Stimulated activated naive CD8-positive, alpha-beta T cell treated with anti-CD3 and anti-CD28 coated beads, Interleukin-15, Interleukin-2, amounts not matched to agents 100 ng/mL and 50 ng/mL, for 24 hours (primary cell): ENCODE measurements around the gene SUCNR1.
"Not testable (repeated sequence)": the region's sequence is repeated elsewhere in the genome, so short reads cannot be mapped to it uniquely, and the experiment has no call there.

Source experiments
- H3K27ac Mint-ChIP-seq: one replicate; pipeline ENCODE4 v1.8.0; 2021; ENCODE audit warnings: mild to moderate bottlenecking, mixed read lengths
- H3K27me3 Mint-ChIP-seq: one replicate; pipeline ENCODE4 v1.8.0; 2021; ENCODE audit warnings: mixed read lengths
- H3K36me3 Mint-ChIP-seq: one replicate; pipeline ENCODE4 v1.8.0; 2021; ENCODE audit warnings: low read depth, mixed read lengths
- H3K4me1 Mint-ChIP-seq: one replicate; pipeline ENCODE4 v1.8.0; 2021; ENCODE audit warnings: low read depth, mixed read lengths
- H3K4me3 Mint-ChIP-seq: one replicate; pipeline ENCODE4 v1.8.0; 2021; ENCODE audit warnings: mild to moderate bottlenecking, mixed read lengths
- H3K9me3 Mint-ChIP-seq: one replicate; pipeline ENCODE4 v1.8.0; 2021; ENCODE audit warnings: mixed read lengths

Gene SUCNR1, protein sequence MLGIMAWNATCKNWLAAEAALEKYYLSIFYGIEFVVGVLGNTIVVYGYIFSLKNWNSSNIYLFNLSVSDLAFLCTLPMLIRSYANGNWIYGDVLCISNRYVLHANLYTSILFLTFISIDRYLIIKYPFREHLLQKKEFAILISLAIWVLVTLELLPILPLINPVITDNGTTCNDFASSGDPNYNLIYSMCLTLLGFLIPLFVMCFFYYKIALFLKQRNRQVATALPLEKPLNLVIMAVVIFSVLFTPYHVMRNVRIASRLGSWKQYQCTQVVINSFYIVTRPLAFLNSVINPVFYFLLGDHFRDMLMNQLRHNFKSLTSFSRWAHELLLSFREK

DNA sequence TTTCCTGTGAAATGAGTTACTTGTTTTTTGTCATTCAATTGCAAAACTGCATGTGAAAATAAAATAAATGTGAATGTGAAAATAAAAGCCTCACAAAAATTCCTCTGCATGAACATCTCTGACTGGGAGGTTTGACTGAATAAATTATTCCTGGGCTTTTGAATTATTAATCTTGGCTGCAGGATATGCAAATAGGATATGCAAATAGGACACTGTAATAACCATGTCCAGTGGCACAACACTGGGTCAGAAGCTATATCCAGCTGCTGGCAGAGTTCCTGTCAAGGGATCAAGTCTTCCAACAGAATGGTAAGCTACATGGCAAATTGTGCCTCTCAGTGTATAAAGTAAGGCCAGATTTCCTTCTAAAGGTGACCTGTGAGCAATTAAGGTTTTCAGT, at the start of gene SUCNR1:
TSS of gene SUCNR1 (plus strand) at position 246 of the 400 bp plus-strand sequence. CDS start 6,250 bp downstream, outside the sequence.
- Mint-ChIP-seq H3K9me3 (no peaks in the 10 kb centered on the region), H3K4me3 (no peak within 1 kb of the TSS), H3K4me1 (peaks cover 22% of the 10 kb centered on the region), H3K27ac (no peak within 1 kb of the TSS), H3K36me3 (no peaks in the 10 kb centered on the region), H3K27me3 (peaks cover 7% of the 10 kb centered on the region)

DNA sequence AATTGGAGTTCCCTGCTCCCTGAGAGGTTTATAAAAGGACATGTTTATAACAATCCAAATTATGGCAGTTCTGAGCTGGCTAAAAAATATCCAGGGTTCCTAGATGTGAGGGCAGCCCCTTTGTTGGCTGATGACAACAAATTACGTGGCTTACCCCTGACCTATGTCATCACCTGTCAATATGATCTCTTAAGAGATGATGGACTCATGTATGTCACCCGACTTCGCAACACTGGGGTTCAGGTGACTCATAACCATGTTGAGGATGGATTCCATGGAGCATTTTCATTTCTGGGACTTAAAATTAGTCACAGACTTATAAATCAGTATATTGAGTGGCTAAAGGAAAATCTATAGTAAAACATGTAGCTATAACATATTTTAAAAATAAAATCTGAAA, 45.6 kb upstream of the SUCNR1 start:
- H3K36me3 Mint-ChIP-seq, result no peaks in the 10 kb centered on the region

DNA sequence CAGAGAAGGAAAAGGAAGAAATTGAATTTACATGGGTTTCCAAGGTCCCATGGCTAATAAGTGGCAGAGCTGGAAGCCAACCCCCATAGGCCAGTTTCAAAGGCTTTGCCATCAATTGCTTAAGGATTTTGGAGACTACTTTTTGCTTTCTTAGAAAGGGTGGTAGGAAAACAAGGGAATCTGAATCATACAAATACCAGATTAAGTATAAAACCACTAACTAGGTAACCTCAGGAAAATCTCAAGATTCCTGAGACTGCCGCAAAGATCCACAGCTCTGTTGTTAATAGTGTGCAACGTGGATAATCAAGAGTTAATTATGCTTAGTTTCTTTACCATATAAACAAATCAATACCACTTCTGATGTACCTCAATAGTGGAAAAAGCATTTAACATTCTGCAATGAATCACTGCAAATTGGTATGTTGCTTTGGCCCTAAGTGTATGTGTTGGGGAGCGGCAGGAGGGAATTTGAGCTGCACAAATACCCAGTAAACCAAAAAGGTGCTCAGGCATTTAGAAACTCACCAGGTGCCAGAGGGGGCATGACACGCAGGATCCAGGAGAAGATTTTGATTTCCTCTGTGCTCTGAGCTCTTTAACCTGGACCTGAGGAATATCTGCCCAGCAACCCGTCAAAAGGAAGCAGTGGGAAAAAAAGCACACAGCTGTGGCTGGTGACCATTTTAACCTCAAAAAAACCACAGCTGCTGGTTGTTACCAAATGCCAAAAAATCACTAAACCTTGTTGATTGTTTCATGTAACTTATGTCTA, 37.5 kb upstream of the SUCNR1 start:
- Mint-ChIP-seq H3K4me3 (no peak overlapping the region), H3K27me3 (peaks cover 6% of the 10 kb centered on the region), H3K36me3 (no peaks in the 10 kb centered on the region), H3K9me3 (no peaks in the 10 kb centered on the region), H3K27ac (no peak overlapping the region), H3K4me1 (no peaks in the 10 kb centered on the region)

More for the DNA sequence above, 45.6 kb upstream of the SUCNR1 start:
- peaks cover 3% of the 10 kb centered on the region for H3K27me3 Mint-ChIP-seq
- H3K9me3 Mint-ChIP-seq, result no peaks in the 10 kb centered on the region
- no peak overlapping the region for H3K27ac Mint-ChIP-seq
- no peak overlapping the region for H3K4me3 Mint-ChIP-seq
- no peaks in the 10 kb centered on the region for H3K4me1 Mint-ChIP-seq

DNA sequence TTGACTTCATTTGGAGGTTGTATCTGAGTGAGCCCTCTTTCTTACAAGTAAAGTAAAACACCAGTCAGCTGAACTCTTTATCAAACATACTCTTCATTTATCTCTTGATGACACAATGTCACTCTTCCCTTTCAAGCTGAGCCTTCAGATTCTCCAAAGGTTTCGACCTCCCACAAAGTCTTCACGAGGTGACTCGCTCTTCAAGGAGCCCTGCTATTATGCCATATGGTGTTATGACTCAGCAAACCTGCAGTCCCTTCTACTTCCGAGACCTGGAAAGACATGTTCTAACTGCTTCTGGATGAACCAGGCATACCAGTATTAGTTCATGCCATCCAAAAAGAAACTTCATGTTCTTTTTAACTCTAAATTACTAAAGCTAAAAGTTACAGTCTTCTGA, 36.4 kb upstream of the SUCNR1 start:
- H3K36me3 Mint-ChIP-seq, result no peaks in the 10 kb centered on the region
- H3K27me3 Mint-ChIP-seq, result peaks cover 6% of the 10 kb centered on the region
- no peaks in the 10 kb centered on the region for H3K4me1 Mint-ChIP-seq
- no peaks in the 10 kb centered on the region for H3K9me3 Mint-ChIP-seq
- no peak overlapping the region for H3K4me3 Mint-ChIP-seq
- H3K27ac Mint-ChIP-seq, result no peak overlapping the region

DNA sequence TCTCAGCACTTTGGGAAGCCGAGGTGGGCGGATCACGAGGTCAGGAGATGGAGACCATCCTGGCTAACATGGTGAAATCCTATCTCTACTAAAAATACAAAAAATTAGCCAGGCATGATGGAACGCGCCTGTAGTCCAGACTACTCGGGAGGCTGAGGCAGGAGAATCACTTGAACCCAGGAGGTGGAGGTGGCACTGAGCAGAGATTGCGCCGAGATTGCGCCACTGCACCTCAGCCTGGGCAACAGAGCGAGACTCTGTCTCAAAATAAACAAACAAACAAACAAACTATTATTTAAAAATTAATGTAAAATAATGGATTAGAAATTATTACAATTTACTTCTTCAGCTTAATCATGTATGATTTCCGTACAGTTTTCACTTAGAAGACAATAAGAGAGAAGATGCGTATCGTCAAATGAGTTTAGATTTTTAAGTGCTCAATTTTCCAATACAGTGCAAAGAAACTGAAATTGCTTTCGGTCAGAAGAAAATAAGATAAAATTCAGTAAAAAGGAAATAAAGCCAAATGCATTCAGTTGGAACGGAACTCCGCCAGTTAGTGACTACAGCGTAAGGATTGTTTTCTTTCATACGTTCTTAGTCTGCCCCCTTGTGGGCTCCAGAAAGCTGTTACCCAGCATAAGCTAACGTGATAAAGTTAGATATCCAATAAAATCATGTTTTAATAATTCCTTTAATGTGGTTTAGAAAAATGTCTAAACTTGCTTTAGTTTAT, 34.7 kb upstream of the SUCNR1 start:
- peaks cover 3% of the 10 kb centered on the region for H3K27me3 Mint-ChIP-seq
- H3K9me3 Mint-ChIP-seq, result no peaks in the 10 kb centered on the region
- no peaks in the 10 kb centered on the region for H3K36me3 Mint-ChIP-seq
- H3K4me1 Mint-ChIP-seq, result no peaks in the 10 kb centered on the region
- H3K27ac Mint-ChIP-seq, result no peak overlapping the region
- no peak overlapping the region for H3K4me3 Mint-ChIP-seq

DNA sequence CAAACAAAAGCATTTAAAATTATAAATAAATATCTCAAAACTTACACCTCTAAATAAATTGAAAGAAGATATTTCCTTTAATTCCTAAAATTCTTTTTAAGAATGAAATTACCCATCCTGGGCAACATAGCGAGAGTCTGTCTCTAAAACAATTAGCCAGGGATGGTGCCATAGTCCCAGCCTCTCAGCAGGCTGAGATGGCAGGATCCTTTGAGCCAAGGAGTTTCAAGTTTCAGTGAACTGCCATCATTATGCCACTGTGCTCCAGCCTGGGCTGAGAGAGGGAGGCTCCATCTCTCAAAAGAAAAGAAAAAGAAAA, 34.2 kb upstream of the SUCNR1 start:
- peaks cover 3% of the 10 kb centered on the region for H3K27me3 Mint-ChIP-seq
- no peaks in the 10 kb centered on the region for H3K36me3 Mint-ChIP-seq
- no peak overlapping the region for H3K4me3 Mint-ChIP-seq
- H3K27ac Mint-ChIP-seq, result no peak overlapping the region
- H3K9me3 Mint-ChIP-seq, result no peaks in the 10 kb centered on the region
- H3K4me1 Mint-ChIP-seq, result no peaks in the 10 kb centered on the region

DNA sequence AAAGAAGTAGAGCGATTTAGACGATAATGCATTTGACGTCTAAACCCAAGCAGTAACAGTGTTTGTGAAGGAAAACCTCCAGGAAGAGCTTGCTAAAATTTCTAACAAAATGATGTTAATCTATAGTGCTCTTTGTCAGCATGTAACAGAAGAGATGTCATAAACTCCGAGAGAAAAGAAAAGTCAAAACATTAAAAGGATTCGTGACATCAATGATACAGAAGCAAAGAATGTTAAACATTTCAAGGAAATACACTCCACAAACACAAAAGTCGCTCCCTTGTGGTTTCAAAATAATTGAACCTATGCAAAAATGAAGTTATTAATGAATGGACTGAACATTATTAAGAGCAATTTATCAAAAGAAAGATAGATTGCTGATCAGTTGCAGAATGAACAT, 31.6 kb upstream of the SUCNR1 start:
- H3K27ac Mint-ChIP-seq, result no peak overlapping the region
- H3K4me3 Mint-ChIP-seq, result no peak overlapping the region
- H3K27me3 Mint-ChIP-seq, result no peaks in the 10 kb centered on the region
- H3K9me3 Mint-ChIP-seq, result no peaks in the 10 kb centered on the region
- H3K4me1 Mint-ChIP-seq, result no peaks in the 10 kb centered on the region
- H3K36me3 Mint-ChIP-seq, result no peaks in the 10 kb centered on the region

DNA sequence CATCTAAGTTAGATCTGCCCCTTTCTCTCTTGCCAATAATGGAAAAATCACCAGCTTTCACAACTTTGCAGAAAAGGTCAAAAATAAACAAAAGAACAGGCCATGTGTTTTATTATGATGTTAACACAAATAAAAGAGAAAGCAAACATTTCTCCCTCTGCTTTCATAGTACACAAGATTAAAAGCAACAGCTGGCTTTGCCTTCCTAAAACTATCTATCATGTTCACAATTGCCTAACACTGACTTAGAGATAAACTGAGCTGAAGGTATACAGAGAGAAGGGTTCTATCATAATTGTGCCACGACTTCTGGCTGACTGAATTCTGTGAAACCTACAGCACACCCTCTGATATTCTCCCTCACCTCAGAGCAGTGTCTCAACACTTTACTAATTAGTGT, 30.2 kb upstream of the SUCNR1 start:
- Mint-ChIP-seq H3K27ac (no peak overlapping the region), H3K36me3 (no peaks in the 10 kb centered on the region), H3K4me1 (no peaks in the 10 kb centered on the region), H3K4me3 (no peak overlapping the region), H3K9me3 (no peaks in the 10 kb centered on the region), H3K27me3 (no peaks in the 10 kb centered on the region)

DNA sequence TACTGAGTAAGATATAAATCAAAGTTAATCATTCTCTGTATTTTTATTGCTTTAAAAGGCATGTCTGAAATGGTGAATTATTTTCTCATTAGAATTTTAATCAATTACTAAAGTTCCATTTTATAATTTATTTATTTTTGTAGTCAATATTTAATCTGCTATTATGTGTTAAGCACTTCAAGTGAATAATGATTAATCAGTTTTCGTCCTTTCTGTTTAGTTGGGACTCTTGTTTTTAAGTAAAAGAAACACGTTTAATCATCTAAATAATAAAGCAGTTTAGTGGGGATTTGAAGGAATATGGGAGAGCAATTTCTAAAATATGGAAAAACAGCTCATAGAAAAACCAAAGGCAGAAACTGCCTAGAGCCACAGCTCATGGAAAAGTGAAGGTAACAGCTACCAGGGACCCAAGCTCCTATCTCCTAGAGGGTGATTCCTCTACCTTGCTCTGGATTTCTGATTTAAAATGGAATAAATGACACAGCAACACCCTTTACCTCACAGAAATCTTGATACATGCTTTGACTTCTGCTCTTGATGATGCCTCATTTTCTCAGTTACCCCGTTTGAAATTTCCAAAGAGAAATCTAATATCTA, 28.0 kb upstream of the SUCNR1 start:
- no peaks in the 10 kb centered on the region for H3K9me3 Mint-ChIP-seq
- H3K36me3 Mint-ChIP-seq, result no peaks in the 10 kb centered on the region
- H3K4me3 Mint-ChIP-seq, result no peak overlapping the region
- no peaks in the 10 kb centered on the region for H3K27me3 Mint-ChIP-seq
- no peak overlapping the region for H3K27ac Mint-ChIP-seq
- H3K4me1 Mint-ChIP-seq, result no peaks in the 10 kb centered on the region

DNA sequence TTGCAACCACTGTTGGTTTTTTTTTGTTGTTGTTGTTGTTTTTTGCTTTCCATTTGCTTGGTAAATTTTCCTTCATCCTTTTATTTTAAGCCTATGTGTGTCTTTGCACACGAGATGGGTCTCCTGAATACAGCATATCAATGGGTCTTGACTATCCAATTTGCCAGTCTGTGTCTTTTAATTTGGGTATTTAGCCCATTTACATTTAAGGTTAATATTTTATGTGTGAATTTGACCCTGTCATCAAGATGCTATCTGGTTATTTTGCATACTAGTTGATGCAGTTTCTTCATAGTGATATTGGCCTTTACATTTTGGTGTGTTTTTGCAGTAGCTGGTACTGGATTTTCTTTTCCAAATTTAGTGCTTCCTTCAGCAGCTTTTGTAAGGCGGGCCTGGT, 23.4 kb upstream of the SUCNR1 start:
- H3K9me3 Mint-ChIP-seq, H3K4me1 Mint-ChIP-seq, H3K4me3 Mint-ChIP-seq, H3K27ac Mint-ChIP-seq, H3K36me3 Mint-ChIP-seq, H3K27me3 Mint-ChIP-seq: not testable (repeated sequence)

DNA sequence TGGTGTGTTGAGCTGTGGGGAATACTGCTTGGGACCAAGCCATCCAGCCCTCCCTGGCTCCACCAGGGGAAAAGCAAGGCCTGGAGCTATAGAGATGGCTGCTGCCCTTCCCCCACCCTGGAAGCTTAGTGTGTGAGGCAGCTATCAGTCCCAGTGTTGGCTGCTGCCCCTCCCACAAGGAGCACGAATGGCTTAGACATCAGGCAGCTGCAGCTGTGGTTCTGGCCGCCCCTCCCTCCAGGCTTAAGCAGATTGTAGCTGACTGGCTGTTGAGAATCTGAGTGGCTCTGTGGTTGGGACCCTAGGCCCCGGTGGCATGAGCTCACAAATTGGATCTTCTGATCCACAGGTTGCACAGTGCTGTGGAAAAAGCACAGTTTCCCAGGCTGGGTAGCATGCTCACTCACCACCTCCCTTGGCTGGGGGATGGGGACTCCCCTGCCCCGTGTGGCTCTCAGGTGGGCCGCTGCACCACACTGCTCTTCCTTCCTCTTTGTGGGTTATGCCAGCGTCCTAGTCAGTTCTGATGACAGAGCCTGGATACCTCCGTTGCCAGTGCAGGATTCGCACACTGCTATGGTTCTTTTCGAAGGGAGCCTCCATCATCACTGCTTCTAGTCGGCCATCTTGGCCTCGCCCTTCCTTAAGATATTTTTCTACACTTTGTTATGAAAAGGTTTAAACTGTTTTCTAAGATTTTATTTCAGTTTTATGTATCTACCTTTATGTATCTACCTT, 21.2 kb upstream of the SUCNR1 start:
- peaks cover 6% of the 10 kb centered on the region for H3K9me3 Mint-ChIP-seq
- no peaks in the 10 kb centered on the region for H3K36me3 Mint-ChIP-seq
- no peak overlapping the region for H3K27ac Mint-ChIP-seq
- no peaks in the 10 kb centered on the region for H3K4me1 Mint-ChIP-seq
- no peaks in the 10 kb centered on the region for H3K27me3 Mint-ChIP-seq
- H3K4me3 Mint-ChIP-seq, result no peak overlapping the region

DNA sequence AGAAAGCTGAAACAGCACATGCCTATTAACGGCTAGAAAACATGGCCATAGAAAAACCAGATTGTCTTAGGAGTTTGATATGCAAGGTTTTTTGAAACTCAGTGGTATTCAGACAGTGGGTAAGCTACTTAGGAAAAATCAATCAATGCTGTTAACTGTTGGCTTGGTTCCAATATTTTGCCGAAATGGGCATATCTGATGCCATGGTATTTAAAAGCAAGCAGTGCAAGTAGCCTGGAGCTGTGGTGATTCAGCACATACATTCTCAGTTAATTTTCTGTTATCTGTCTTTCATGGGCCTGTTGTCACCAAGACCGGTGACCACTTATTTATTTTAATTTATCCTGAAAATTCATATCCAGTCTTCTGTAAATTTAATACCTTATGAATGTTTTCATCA, 17.3 kb upstream of the SUCNR1 start:
- Mint-ChIP-seq H3K27me3 (no peaks in the 10 kb centered on the region), H3K9me3 (no peaks in the 10 kb centered on the region), H3K36me3 (no peaks in the 10 kb centered on the region), H3K4me3 (no peak overlapping the region), H3K27ac (no peak overlapping the region), H3K4me1 (no peaks in the 10 kb centered on the region)

DNA sequence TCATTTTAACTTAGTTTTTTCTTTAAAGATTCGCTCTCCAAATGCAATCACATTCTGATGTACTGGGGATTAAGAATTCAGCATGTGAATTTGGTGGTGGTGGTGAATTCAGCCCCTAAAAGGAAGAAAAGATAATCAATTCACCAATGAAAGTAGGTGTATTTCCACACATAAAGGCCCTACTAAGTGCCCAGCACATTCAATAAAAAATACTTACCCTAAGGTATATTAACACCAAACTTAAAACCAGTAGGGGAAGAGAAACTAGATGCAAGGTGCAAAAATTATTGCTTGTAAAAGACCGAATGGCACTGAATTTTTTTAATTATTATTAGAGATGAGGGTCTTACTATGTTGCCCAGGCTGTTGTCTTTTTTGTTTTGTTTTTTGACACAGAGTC, 16.8 kb upstream of the SUCNR1 start:
- no peak overlapping the region for H3K4me3 Mint-ChIP-seq
- no peak overlapping the region for H3K27ac Mint-ChIP-seq
- H3K9me3 Mint-ChIP-seq, result no peaks in the 10 kb centered on the region
- H3K4me1 Mint-ChIP-seq, result no peaks in the 10 kb centered on the region
- H3K36me3 Mint-ChIP-seq, result no peaks in the 10 kb centered on the region
- no peaks in the 10 kb centered on the region for H3K27me3 Mint-ChIP-seq

DNA sequence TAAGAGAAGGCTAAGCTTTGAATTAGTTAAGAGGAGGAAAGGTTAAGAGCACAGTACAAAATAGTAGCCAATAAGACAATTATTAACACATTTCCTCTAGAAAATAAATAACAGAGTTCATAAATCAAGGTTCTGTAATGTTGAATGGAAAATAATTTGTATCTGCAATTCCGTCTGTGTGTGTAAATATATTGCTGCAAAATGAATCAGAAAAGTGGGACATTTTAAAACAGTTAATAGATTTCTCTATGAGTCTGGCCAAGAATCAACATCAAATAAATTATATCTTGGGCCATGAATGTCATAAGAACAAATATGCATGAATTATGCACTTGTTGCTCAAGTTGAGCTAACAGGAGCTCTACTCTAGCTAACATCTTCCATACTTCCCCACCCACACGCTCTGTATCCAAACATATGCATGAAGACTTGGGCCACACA, 14.2 kb upstream of the SUCNR1 start:
- Mint-ChIP-seq H3K4me3 (no peak overlapping the region), H3K36me3 (no peaks in the 10 kb centered on the region), H3K4me1 (no peaks in the 10 kb centered on the region), H3K27ac (no peak overlapping the region), H3K27me3 (no peaks in the 10 kb centered on the region), H3K9me3 (no peaks in the 10 kb centered on the region)
